ENCODE results near the gene PLPP4.

Gene PLPP4

DNA sequence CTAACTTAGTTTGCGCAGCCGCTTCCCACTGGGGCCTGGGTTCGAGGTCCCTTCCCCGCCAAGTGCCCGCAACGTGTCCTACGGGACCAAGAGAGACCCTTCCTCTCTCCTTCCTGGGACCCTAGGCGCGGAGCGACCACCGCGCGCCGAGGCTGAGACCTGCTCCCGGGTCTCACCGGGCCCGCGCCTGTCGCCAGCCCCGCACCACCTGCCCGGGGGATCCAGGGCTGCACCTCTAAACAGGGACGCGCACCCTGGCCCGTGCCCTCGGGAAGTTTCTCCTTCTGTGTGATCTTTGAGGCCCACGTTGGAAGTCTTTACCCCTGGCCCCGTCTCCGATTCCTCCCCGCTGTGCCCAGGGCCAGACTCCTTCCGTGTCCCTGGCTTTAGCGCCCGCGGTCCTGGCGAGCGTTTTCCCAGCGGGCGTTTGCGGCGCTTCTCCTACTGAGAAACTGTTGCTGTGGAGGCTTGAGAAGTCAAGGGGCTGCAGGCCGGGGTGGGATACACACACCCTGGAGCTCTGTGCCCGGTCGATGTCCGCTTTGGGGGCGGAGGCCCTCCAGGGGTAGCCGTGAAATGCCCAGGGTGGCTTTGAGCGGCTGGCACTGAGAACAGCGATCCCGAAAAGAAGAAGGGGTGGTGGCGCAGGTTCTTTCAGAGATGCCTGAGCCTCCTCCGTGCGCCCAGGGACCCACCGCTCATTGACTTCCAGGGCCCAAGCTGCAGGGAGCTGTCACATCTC is 575 bp downstream of the PLPP4 start:
- Histone ChIP-seq H3K27me3 (ENCODE audit: insufficient read depth, low read length) (peaks cover 66% of the 10 kb centered on the region), H3K4me1 (ENCODE audit: insufficient read depth, low read length) (no peaks in the 10 kb centered on the region; the same call in 1 of the 2 replicates), H3K4me3 (ENCODE audit: low read length) (peak overlapping the region; percentile 63), H3K9me3 (ENCODE audit: insufficient read depth, low read depth, low read length) (no peaks in the 10 kb centered on the region), H3K27ac (ENCODE audit: low read length) (no peak overlapping the region), H3K9ac (ENCODE audit: low read depth, low read length) (no peak overlapping the region), H3K36me3 (ENCODE audit: insufficient read depth, low read depth, low read length) (no peaks in the 10 kb centered on the region)

DNA sequence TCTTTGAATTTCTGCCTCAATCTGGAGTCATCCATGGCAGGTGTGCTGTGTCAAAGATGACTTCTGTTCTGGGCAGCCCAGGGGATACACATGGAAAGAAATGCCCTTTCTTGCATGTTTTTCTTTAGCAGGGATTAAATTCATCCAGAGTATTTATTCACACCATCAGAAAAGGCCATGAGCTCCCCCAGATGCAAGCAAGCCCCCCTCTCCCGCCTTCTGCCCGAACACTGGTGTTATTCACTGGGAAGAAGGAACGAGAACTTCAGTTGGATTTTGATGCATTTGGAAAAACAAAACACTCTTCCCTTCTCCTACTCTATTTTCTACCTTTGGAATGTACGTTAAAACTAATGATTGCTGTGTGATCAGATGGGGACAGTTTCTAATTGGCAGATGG is 1.4 kb downstream of the PLPP4 start:
- Histone ChIP-seq H3K9ac (ENCODE audit: low read depth, low read length) (no peak overlapping the region), H3K9me3 (ENCODE audit: insufficient read depth, low read depth, low read length) (no peaks in the 10 kb centered on the region), H3K36me3 (ENCODE audit: insufficient read depth, low read depth, low read length) (no peaks in the 10 kb centered on the region), H3K27me3 (ENCODE audit: insufficient read depth, low read length) (peaks cover 66% of the 10 kb centered on the region), H3K27ac (ENCODE audit: low read length) (no peak overlapping the region), H3K4me3 (ENCODE audit: low read length) (no peak overlapping the region), H3K4me1 (ENCODE audit: insufficient read depth, low read length) (no peaks in the 10 kb centered on the region; the same call in 1 of the 2 replicates)

DNA sequence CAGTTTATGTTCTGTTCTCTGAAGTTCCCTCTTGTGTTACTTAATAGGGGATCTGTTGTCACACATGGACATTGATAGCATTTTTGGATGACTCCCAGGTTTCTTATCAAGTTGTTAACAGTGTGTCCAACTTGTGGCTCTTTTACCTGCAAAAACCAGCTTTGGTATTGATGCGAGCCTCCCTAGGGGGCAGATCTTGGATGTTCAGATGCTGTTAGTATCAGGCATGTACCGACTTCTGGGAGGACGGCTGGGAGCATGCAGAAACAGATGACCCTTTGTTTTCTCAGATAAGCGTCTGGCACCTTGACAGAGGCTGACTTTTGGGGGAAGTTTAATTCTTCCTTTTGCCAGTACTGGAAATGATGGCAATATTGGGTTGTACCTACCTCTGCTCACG is 2.2 kb downstream of the PLPP4 start:
- H3K4me1 ChIP-seq (ENCODE audit: insufficient read depth, low read length): no peaks in the 10 kb centered on the region; the same call in 1 of the 2 replicates
- H3K27ac ChIP-seq (ENCODE audit: low read length): no peak overlapping the region
- no peak overlapping the region for H3K4me3 ChIP-seq (ENCODE audit: low read length)

DNA sequence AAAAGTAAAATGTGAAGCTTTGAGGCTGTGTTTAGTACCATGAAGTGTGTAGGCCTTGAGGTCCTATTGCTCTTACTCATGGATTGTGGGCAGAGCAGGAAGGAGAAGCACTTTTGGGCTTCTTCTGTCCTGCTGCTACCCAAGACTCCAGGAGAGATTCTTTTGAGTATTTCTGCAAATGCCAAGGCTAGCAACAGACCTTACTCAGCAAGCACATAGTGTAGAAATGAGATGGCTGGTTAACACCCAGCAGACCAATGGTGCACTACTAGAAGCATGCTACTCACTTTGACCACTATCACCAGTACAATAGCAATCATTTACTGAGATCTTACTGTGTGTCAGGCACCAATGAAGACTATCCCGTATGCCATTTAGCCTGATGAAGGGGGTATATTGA is 3.2 kb downstream of the PLPP4 start:
- Histone ChIP-seq H3K9ac (ENCODE audit: low read depth, low read length) (no peak overlapping the region), H3K27me3 (ENCODE audit: insufficient read depth, low read length) (peaks cover 50% of the 10 kb centered on the region), H3K9me3 (ENCODE audit: insufficient read depth, low read depth, low read length) (no peaks in the 10 kb centered on the region), H3K4me3 (ENCODE audit: low read length) (no peak overlapping the region), H3K27ac (ENCODE audit: low read length) (no peak overlapping the region), H3K36me3 (ENCODE audit: insufficient read depth, low read depth, low read length) (no peaks in the 10 kb centered on the region), H3K4me1 (ENCODE audit: insufficient read depth, low read length) (no peaks in the 10 kb centered on the region; the same call in 1 of the 2 replicates)

More for the DNA sequence above, 2.2 kb downstream of the PLPP4 start:
- Histone ChIP-seq H3K9me3 (ENCODE audit: insufficient read depth, low read depth, low read length) (no peaks in the 10 kb centered on the region), H3K27me3 (ENCODE audit: insufficient read depth, low read length) (peaks cover 60% of the 10 kb centered on the region), H3K36me3 (ENCODE audit: insufficient read depth, low read depth, low read length) (no peaks in the 10 kb centered on the region), H3K9ac (ENCODE audit: low read depth, low read length) (no peak overlapping the region)

DNA sequence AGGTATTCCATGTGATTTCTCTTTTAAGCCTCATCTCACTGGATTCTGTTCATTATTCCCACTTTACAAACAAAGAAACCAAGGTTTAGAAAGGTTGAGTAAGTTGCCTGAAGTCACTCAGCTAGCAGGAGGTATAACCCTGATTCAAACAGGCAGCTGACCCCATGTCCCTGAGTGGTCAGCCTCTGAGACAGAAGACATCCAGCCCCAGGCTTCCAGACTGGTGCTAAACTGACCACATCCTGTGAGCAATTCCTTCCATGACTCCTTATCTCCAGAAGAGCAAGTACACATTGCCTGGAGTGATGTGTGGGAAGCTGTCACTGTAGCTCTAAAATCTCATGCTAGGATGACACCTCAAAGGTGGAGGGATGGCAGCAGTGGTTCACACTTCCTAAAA is 3.7 kb downstream of the PLPP4 start:
- Histone ChIP-seq H3K27me3 (ENCODE audit: insufficient read depth, low read length) (peaks cover 46% of the 10 kb centered on the region), H3K27ac (ENCODE audit: low read length) (no peak overlapping the region), H3K4me3 (ENCODE audit: low read length) (no peak overlapping the region), H3K9ac (ENCODE audit: low read depth, low read length) (no peak overlapping the region), H3K9me3 (ENCODE audit: insufficient read depth, low read depth, low read length) (no peaks in the 10 kb centered on the region), H3K36me3 (ENCODE audit: insufficient read depth, low read depth, low read length) (no peaks in the 10 kb centered on the region), H3K4me1 (ENCODE audit: insufficient read depth, low read length) (no peaks in the 10 kb centered on the region; the same call in 1 of the 2 replicates)

DNA sequence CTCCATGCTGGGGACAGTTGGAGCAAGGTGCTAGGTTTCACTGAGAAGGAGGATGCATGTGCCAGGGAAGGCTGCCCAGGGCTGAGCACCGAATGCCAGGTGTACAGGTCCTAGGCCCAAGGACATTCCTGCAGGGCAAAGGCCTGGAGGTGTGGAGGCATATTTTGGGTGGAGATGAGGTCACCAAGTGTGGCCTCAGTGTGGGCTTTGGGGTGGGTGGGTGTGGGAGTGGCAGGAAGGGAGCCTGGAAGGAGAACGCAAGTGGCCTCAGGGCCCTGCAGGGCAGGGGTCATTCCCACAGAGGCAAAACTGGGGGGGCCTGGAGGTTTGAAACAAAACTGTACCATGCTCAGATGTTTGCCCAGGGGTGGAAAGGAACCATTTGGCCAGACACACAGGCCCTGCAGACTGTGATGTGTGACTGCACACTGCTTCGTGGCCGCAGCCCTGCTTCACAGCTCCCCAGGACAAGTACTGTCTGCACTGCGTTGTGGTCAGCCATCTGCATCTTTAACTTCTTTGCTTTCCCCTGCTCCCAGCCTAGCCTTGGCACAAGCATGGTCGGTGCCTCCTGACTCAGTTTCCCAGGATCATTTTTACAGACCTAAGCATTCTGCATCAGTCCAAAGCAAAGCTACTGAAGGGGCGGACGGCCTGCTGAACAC is 5.1 kb downstream of the PLPP4 start:
- no peaks in the 10 kb centered on the region for H3K4me1 ChIP-seq (ENCODE audit: insufficient read depth, low read length)
- no peaks in the 10 kb centered on the region for H3K36me3 ChIP-seq (ENCODE audit: insufficient read depth, low read depth, low read length)
- no peaks in the 10 kb centered on the region for H3K9me3 ChIP-seq (ENCODE audit: insufficient read depth, low read depth, low read length)
- H3K27me3 ChIP-seq (ENCODE audit: insufficient read depth, low read length): peaks cover 34% of the 10 kb centered on the region
- H3K27ac ChIP-seq (ENCODE audit: low read length): no peak overlapping the region
- no peak overlapping the region for H3K9ac ChIP-seq (ENCODE audit: low read depth, low read length)
- no peak overlapping the region for H3K4me3 ChIP-seq (ENCODE audit: low read length)

DNA sequence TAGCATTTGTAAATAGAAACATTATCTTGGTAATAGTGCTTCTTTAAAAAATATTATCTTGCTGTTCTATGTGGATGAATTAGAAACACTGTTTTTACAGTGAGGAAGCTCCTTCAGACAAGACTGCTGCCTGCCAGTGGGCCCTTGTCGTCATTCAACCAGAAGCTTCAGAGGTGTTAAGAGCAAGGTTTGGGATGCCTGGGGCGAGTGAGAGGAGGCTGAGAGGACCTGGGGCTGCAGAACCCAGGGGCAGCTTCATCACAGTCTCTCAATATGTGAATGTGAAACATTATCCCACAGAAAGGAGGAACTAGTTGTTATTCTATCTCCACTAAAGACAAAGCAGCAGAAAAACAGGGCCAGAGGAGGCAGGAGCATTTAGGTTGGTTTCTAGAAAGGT is 8.1 kb downstream of the PLPP4 start:
- Histone ChIP-seq H3K27ac (ENCODE audit: low read length) (no peak overlapping the region), H3K4me3 (ENCODE audit: low read length) (no peak overlapping the region), H3K4me1 (ENCODE audit: insufficient read depth, low read length) (no peaks in the 10 kb centered on the region), H3K36me3 (ENCODE audit: insufficient read depth, low read depth, low read length) (no peaks in the 10 kb centered on the region), H3K27me3 (ENCODE audit: insufficient read depth, low read length) (peaks cover 4% of the 10 kb centered on the region), H3K9ac (ENCODE audit: low read depth, low read length) (no peak overlapping the region), H3K9me3 (ENCODE audit: insufficient read depth, low read depth, low read length) (no peaks in the 10 kb centered on the region)

DNA sequence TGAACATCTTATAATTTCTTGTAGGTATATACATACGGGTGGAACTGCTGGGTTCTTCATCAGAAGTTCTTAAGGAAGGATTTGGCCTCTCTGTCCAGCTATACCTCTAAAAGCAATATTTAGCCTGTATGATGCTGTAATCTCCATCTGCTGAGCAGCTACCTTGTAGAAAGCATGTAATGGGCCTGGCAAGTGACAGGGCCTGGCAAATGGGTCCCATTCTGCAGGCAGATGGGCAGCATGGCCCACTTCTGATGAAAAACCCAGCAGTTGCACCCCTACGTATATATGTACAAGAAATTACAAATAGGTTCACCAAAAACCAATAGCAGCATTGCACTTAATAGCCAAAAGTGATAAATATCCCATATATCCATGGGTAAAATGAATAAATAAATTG is 9.0 kb downstream of the PLPP4 start:
- Histone ChIP-seq H3K27ac (ENCODE audit: low read length) (no peak overlapping the region), H3K4me3 (ENCODE audit: low read length) (no peak overlapping the region), H3K36me3 (ENCODE audit: insufficient read depth, low read depth, low read length) (no peaks in the 10 kb centered on the region), H3K4me1 (ENCODE audit: insufficient read depth, low read length) (no peaks in the 10 kb centered on the region), H3K9ac (ENCODE audit: low read depth, low read length) (no peak overlapping the region), H3K27me3 (ENCODE audit: insufficient read depth, low read length) (no peaks in the 10 kb centered on the region), H3K9me3 (ENCODE audit: insufficient read depth, low read depth, low read length) (no peaks in the 10 kb centered on the region)

DNA sequence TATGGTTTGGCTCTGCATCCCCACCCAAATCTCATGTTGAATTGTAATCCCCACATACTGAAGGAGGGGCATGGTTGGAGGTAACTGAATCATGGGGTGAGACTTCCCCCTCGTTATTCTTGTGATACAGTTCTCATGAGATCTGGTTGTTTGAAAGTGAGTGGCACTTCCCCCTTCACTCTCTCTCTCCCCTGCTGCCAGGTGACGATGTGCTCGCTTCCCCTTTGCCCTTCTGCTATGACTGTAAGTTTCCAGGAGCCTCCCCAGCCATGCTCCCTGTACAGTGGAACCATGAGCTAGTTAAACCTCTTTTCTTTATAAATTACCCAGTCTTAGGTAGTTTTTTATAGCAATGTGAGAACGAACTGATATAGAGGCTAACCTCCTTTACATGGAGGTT is 16.6 kb downstream of the PLPP4 start:
- Histone ChIP-seq H3K4me3 (ENCODE audit: low read length) (no peak overlapping the region), H3K27ac (ENCODE audit: low read length) (no peak overlapping the region), H3K36me3 (ENCODE audit: insufficient read depth, low read depth, low read length) (no peaks in the 10 kb centered on the region), H3K9ac (ENCODE audit: low read depth, low read length) (no peak overlapping the region), H3K9me3 (ENCODE audit: insufficient read depth, low read depth, low read length) (no peaks in the 10 kb centered on the region), H3K4me1 (ENCODE audit: insufficient read depth, low read length) (no peaks in the 10 kb centered on the region), H3K27me3 (ENCODE audit: insufficient read depth, low read length) (no peaks in the 10 kb centered on the region)

DNA sequence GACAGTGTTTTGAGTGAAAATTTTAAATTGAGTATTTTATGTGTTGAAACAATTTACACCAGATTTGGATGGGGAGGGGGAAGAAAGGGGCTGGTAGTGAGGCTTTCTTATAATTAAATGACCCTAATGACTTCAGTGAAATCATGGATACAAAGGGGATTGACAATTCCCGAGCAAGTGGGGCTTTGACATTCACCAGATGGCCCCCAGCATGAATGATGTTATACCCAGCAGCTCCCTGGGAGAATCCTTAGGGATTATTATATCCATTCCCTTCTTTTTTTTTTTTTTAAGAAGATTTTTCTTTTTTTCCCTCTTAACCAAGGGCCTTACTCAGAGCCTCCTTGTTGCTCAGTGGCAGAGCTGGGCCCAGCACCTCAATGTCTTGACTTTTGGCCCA is 17.9 kb downstream of the PLPP4 start:
- Histone ChIP-seq H3K36me3 (ENCODE audit: insufficient read depth, low read depth, low read length) (no peaks in the 10 kb centered on the region), H3K27ac (ENCODE audit: low read length) (no peak overlapping the region), H3K27me3 (ENCODE audit: insufficient read depth, low read length) (no peaks in the 10 kb centered on the region), H3K4me3 (ENCODE audit: low read length) (no peak overlapping the region), H3K4me1 (ENCODE audit: insufficient read depth, low read length) (no peaks in the 10 kb centered on the region), H3K9ac (ENCODE audit: low read depth, low read length) (no peak overlapping the region), H3K9me3 (ENCODE audit: insufficient read depth, low read depth, low read length) (no peaks in the 10 kb centered on the region)

DNA sequence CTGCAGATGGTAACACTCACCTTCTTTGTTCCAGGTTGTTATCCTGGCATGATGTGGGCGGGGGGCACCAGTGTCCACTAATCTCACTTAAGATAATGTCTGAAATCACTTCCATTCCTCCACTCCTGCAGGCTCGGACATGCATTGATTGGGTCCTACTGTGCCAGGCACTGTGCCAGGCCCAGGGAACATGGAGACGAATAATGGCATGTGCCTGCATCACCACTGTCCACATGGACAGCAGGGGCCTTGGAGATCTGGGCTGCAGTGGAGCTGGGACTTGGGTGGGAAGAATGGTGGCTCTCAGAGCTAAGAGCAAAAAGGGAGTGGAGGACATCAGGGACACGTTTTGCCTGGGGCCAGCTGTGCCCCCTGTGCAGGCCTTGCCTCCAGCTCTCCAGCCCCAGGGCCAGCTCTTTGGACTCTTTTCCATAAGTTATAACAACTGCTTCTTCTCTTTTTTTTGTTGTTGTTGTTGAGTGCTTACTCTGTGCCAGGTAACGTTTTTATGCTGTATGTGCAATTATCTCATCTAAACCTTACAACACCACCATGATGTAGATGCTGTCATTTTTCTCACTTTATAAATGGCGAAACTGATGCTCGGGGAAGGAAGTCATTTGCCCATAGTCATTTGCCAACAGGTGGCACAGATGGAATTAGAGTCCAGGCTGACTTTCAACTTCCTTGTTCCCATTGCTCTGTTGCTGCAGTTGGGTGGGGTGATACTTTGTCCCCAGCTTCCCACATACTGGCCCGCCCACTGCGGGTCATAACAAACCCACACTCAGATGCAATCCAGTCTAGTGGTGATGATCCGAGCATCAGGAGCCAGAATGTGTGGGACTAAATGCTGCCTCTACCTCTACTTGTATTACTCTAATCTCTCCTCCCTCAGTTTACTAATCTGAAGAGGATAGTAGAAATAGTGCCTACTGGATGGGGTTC is 19.1 kb downstream of the PLPP4 start:
- Histone ChIP-seq H3K9ac (ENCODE audit: low read depth, low read length) (no peak overlapping the region), H3K4me1 (ENCODE audit: insufficient read depth, low read length) (no peaks in the 10 kb centered on the region), H3K36me3 (ENCODE audit: insufficient read depth, low read depth, low read length) (no peaks in the 10 kb centered on the region), H3K4me3 (ENCODE audit: low read length) (no peak overlapping the region), H3K9me3 (ENCODE audit: insufficient read depth, low read depth, low read length) (no peaks in the 10 kb centered on the region), H3K27ac (ENCODE audit: low read length) (no peak overlapping the region), H3K27me3 (ENCODE audit: insufficient read depth, low read length) (no peaks in the 10 kb centered on the region)

Measured in iPS-20b (cell line).